SK-N-SH (cell line): ENCODE data around the gene NSG2. TPM values are rescaled to one million over a fixed set of nuclear protein-coding genes. Genes with fewer than 3 reads are reported as not detected.

Source experiments
- CTCF ChIA-PET: fragments of 300-600, 350-600 bp; formaldehyde crosslinking; extraction: SDS; loops from one replicate; lab custom pipeline; 2021; lab: Yijun Ruan, JAX
- POLR2A ChIA-PET: fragments of 350-600 bp; sonication (Branson Sonifier 250); formaldehyde crosslinking; extraction: SDS; loops from one replicate; lab custom pipeline; 2020; ENCODE audit warnings: antibody characterized with exemption, inconsistent platforms; lab: Yijun Ruan, JAX
- DNase-seq: peaks from one replicate; pipeline ENCODE4 v3.0.0; 2012
- H2AFZ ChIP-seq: fragments of 200-600 bp; sonication (generic); 2 replicates; pipeline ENCODE4 v1.8.1; 2016; ENCODE audit warnings: antibody characterized with exemption, mild to moderate bottlenecking, low read depth
- H3F3A ChIP-seq: fragments of 200-600 bp; sonication (generic); replicated peaks from 2 replicates; pipeline ENCODE3; 2016; ENCODE audit warnings: antibody characterized with exemption, mild to moderate bottlenecking; ENCODE audit not compliant: insufficient read depth
- H3K27ac ChIP-seq, 2 experiments: fragments of 200-500 bp in 1 of 2; fragments of 200-600 bp in 1 of 2; sonication (Bioruptor generic) in 1 of 2; sonication (generic), shearing (Covaris generic) in 1 of 2; 2 replicates each; pipeline versions ENCODE4 v1.5.1 to v1.6.1; 2014 to 2016; ENCODE audit warnings: low read depth in 2 of 2, inconsistent platforms in 1 of 2, low read length in 1 of 2, mild to moderate bottlenecking in 1 of 2, mixed read lengths in 1 of 2
- H3K27me3 ChIP-seq: fragments of 200-600 bp; sonication (generic), shearing (Covaris generic); 2 replicates; pipeline ENCODE4 v1.6.1; 2016; ENCODE audit warnings: mixed run types; ENCODE audit not compliant: insufficient read depth
- H3K36me3 ChIP-seq, 2 experiments: fragments of 200-500 bp in 1 of 2; fragments of 200-600 bp in 1 of 2; sonication (Bioruptor generic) in 1 of 2; sonication (generic) in 1 of 2; replicated peaks in 1 of 2; 2 replicates each; pipeline versions ENCODE3 to v1.5.1; 2014 to 2016; ENCODE audit warnings: low read length in 1 of 2, mild to moderate bottlenecking in 1 of 2; ENCODE audit not compliant: insufficient read depth in 2 of 2, control insufficient read depth in 1 of 2
- H3K4me1 ChIP-seq, 2 experiments: fragments of 200-500 bp in 1 of 2; fragments of 200-600 bp in 1 of 2; sonication (Bioruptor generic) in 1 of 2; sonication (generic), shearing (Covaris generic) in 1 of 2; 2 replicates each; pipeline versions ENCODE4 v1.5.1 to v1.6.1; 2014 to 2016; ENCODE audit warnings: low read depth in 1 of 2, low read length in 1 of 2, mixed run types in 1 of 2; ENCODE audit not compliant: insufficient read depth in 2 of 2, control insufficient read depth in 1 of 2
- H3K4me2 ChIP-seq: fragments of 200-600 bp; sonication (generic), shearing (Covaris generic); 2 replicates; pipeline ENCODE4 v1.6.1; 2017; ENCODE audit warnings: mixed run types
- H3K4me3 ChIP-seq, 2 experiments: fragments of 200-500 bp in 1 of 2; fragments of 200-600 bp in 1 of 2; sonication (Bioruptor generic) in 1 of 2; sonication (generic), shearing (Covaris generic) in 1 of 2; 2 replicates each; pipeline versions ENCODE4 v1.5.1 to v1.8.1; 2014 to 2016; ENCODE audit warnings: low read depth in 2 of 2, inconsistent platforms in 1 of 2, low read length in 1 of 2, mild to moderate bottlenecking in 1 of 2, mixed read lengths in 1 of 2, moderate library complexity in 1 of 2
- H3K79me2 ChIP-seq: fragments of 200-600 bp; sonication (generic); 2 replicates; pipeline ENCODE4 v1.8.1; 2017; ENCODE audit warnings: mild to moderate bottlenecking; ENCODE audit not compliant: insufficient read depth
- H3K9ac ChIP-seq: fragments of 200-600 bp; sonication (generic); 2 replicates; pipeline ENCODE4 v1.6.1; 2017; ENCODE audit warnings: mixed run types
- H3K9me2 ChIP-seq: fragments of 200-600 bp; sonication (generic); 2 replicates; pipeline ENCODE4 v1.6.1; 2017; ENCODE audit warnings: mixed run types
- H3K9me3 ChIP-seq: fragments of 200-600 bp; sonication (generic); 2 replicates; pipeline ENCODE4 v1.6.1; 2017; ENCODE audit warnings: mixed run types, mild to moderate bottlenecking, moderate library complexity
- H4K20me1 ChIP-seq: fragments of 200-600 bp; sonication (generic); 2 replicates; pipeline ENCODE4 v1.6.1; 2017; ENCODE audit warnings: mild to moderate bottlenecking, mixed run types; ENCODE audit not compliant: insufficient read depth
- CHD2 ChIP-seq: fragments of 150-350 bp; IDR thresholded peaks from 2 replicates; pipeline ENCODE4 v1.6.1; 2018; ENCODE audit warnings: low read length; ENCODE audit not compliant: partially characterized antibody
- EZH2phosphoT487 ChIP-seq: fragments of 200-600 bp; sonication (generic); IDR thresholded peaks from 2 replicates; pipeline ENCODE4 v1.6.1; 2017; ENCODE audit warnings: low read depth, mixed run types, mild to moderate bottlenecking, antibody characterized with exemption, moderate library complexity, borderline replicate concordance
- GATA2 ChIP-seq: sonication (generic); formaldehyde crosslinking; IDR thresholded peaks from 2 replicates; pipeline ENCODE4 v1.5.0; 2020; ENCODE audit warnings: mild to moderate bottlenecking, missing genetic modification reagents
- IRF3 ChIP-seq: fragments of 150-350 bp; IDR thresholded peaks from 2 replicates; pipeline ENCODE4 v1.6.1; 2016; ENCODE audit warnings: mild to moderate bottlenecking, low read depth, low read length
- JUND ChIP-seq: IDR thresholded peaks from 2 replicates; pipeline ENCODE4 v1.4.0; 2012
- MEF2A ChIP-seq: IDR thresholded peaks from 2 replicates; pipeline ENCODE4 v1.4.0; 2012; ENCODE audit warnings: low read depth, borderline replicate concordance
- MXI1 ChIP-seq: IDR thresholded peaks from 2 replicates; pipeline ENCODE4 v1.6.1; 2012; ENCODE audit warnings: mild to moderate bottlenecking, low read depth, low read length, improper control_type of control experiment
- NFIC ChIP-seq: IDR thresholded peaks from 2 replicates; pipeline ENCODE4 v1.4.0; 2012; ENCODE audit warnings: borderline replicate concordance
- POLR2AphosphoS5 ChIP-seq: IDR thresholded peaks from 2 replicates; pipeline ENCODE4 v1.6.1; 2012; ENCODE audit warnings: low read depth, low read length
- RAD21 ChIP-seq: IDR thresholded peaks from 2 replicates; pipeline ENCODE4 v1.6.1; 2012; ENCODE audit warnings: mild to moderate bottlenecking, low read length
- RCOR1 ChIP-seq: fragments of 150-350 bp; IDR thresholded peaks from 2 replicates; pipeline ENCODE4 v1.6.1; 2017; ENCODE audit warnings: antibody characterized with exemption, low read length
- RFX5 ChIP-seq: IDR thresholded peaks from 2 replicates; pipeline ENCODE4 v1.6.1; 2012; ENCODE audit warnings: mild to moderate bottlenecking, improper control_type of control experiment, low read length
- RXRA ChIP-seq: IDR thresholded peaks from 2 replicates; pipeline ENCODE4 v1.4.0; 2012; ENCODE audit warnings: low read depth, mild to moderate bottlenecking, borderline replicate concordance
- SIN3A ChIP-seq: IDR thresholded peaks from 2 replicates; pipeline ENCODE4 v1.6.1; 2012; ENCODE audit warnings: low read depth, mild to moderate bottlenecking, low read length, moderate library complexity, borderline replicate concordance
- SMC3 ChIP-seq: IDR thresholded peaks from 2 replicates; pipeline ENCODE4 v1.6.1; 2012; ENCODE audit warnings: low read depth, low read length, improper control_type of control experiment
- TAF1 ChIP-seq: IDR thresholded peaks from 2 replicates; pipeline ENCODE4 v1.6.1; 2012; ENCODE audit warnings: low read depth, mild to moderate bottlenecking, low read length, moderate library complexity, borderline replicate concordance
- TCF12 ChIP-seq: IDR thresholded peaks from 2 replicates; pipeline ENCODE4 v1.4.0; 2012
- TEAD4 ChIP-seq: IDR thresholded peaks from 2 replicates; pipeline ENCODE4 v1.4.0; 2012; ENCODE audit warnings: mild to moderate bottlenecking, borderline replicate concordance; ENCODE audit not compliant: insufficient read depth
- USF1 ChIP-seq: IDR thresholded peaks from 2 replicates; pipeline ENCODE4 v1.4.0; 2012; ENCODE audit warnings: low read depth, borderline replicate concordance
- WGBS: methylation state at CpG from one replicate; pipeline ENCODE4 v1.1.6; 2017; ENCODE audit warnings: low lambda C conversion rate; 5-methylcytosine and 5-hydroxymethylcytosine counted together
- polyA plus RNA-seq, 3 experiments: library from polyadenylated mRNA; depleted of rRNA; stranded (reverse); fragments of >200 nt; gene quantifications; 2 replicates each; pipeline ENCODE4 v1.2.3, GENCODE V29; 2012
- TF ChIP-seq, protein P1 (sequence below): IDR thresholded peaks from 2 replicates; pipeline ENCODE4; 2012

The NSG2 gene
- polyA plus RNA-seq, 1 of the 3 experiments (the other 2 are of a cell fraction): 4.3 TPM

DNA sequence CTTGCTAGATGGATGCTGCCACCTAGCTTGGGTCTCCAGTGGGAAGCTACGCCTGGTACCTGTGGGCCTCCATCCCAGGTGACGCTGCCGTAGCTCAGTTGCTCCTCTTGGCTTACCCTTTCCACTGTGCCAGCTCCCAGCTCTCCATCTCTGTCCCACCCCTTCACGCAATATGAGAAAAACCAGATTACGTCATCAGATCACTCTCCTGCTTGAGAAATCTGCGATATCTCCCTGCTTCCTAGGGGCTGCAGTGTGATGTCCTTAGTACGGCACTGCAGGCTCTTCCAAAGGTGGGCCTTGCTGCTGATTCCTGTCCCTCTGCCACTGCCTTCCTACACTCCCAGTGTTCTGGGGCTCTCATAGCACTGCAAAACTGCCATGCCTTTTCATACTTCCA lies 28.9 kb downstream of the NSG2 start:
- POLR2A ChIA-PET: interaction anchor here (0.8 kb wide), 1 partner anchor 10 kb away, joined by 3 read pairs; no protein-coding TSS in a partner anchor
- Histone ChIP-seq H3K9me3 (no peaks in the 10 kb centered on the region), H3K9ac (no peak overlapping the region), H3K27me3 (no peaks in the 10 kb centered on the region), H3K9me2 (no peaks in the 10 kb centered on the region), H4K20me1 (no peaks in the 10 kb centered on the region), H3K36me3 (no peaks in the 10 kb centered on the region), H3K4me2 (no peak overlapping the region), H2AFZ (no peak overlapping the region), H3K27ac (peak overlapping the region in 1 of 2 experiments; percentile 35; a peak in 2 of 4 replicates), H3K79me2 (no peaks in the 10 kb centered on the region), H3K4me3 (no peak overlapping the region), H3F3A (no peaks in the 10 kb centered on the region), H3K4me1 (peaks cover 0 to 33% of the 10 kb centered on the region in 2 experiments; a peak in 1 of 4 replicates)
- 71% methylated on average over 7 of the region's 7 CpGs for WGBS
- CTCF ChIA-PET: interaction anchor here (0.5 to 3.3 kb wide), 7 partner anchors 10 to 661 kb away, joined by 3 to 14 read pairs (median 7); partner anchors contain the start of gene NSG2
- TF ChIP-seq GATA2 (CRISPR knock-in tag) (no peak), SMC3 (no peak), POLR2AphosphoS5 (no peak), JUND (no peak), TAF1 (no peak), NFIC (no peak), TCF12 (no peak), RXRA (no peak), EZH2phosphoT487 (no peak), MXI1 (no peak), RAD21 (no peak), SIN3A (no peak), CHD2 (no peak), IRF3 (no peak), MEF2A (no peak)
- TF ChIP-seq, protein P1, sequence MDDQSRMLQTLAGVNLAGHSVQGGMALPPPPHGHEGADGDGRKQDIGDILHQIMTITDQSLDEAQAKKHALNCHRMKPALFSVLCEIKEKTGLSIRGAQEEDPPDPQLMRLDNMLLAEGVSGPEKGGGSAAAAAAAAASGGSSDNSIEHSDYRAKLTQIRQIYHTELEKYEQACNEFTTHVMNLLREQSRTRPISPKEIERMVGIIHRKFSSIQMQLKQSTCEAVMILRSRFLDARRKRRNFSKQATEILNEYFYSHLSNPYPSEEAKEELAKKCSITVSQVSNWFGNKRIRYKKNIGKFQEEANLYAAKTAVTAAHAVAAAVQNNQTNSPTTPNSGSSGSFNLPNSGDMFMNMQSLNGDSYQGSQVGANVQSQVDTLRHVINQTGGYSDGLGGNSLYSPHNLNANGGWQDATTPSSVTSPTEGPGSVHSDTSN: no peak
- DNase-seq: no peak

DNA sequence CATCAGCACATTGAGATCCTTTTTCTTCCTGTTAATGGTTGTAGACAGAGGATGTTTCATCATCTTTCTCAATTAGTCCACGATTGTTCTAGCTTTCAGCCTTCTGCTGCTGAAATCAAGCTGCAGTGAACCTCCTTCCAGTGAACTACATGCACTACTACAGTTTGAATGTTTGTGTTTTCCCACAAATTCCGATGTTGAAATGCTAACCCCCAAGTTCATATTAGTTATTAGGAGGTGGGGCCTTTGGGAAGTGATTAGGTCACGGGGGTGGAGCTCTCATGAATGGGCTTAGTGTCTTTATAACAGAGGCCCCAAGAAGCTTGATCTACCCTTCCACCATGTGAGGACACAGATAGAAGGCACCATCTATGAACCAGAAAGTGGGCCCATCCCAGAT lies 32.9 kb downstream of the NSG2 start:
- H2AFZ ChIP-seq: no peak overlapping the region
- DNase-seq: no peak
- CTCF ChIA-PET: interaction anchor here (1.2 to 1.5 kb wide), 2 partner anchors 234 to 238 kb away, joined by 4 to 6 read pairs; no protein-coding TSS in a partner anchor

More for the DNA sequence above, 32.9 kb downstream of the NSG2 start:
- Histone ChIP-seq H3K9me2 (no peaks in the 10 kb centered on the region), H3K4me3 (no peak overlapping the region)
- WGBS: 39% methylated on average over 3 of the region's 3 CpGs
- no peak for TF ChIP-seq TEAD4
- no peak for TF ChIP-seq RFX5
- TF ChIP-seq IRF3: no peak
- no peak for TF ChIP-seq SIN3A
- no peak for TF ChIP-seq SMC3
- no peak for TF ChIP-seq USF1
- no peak for TF ChIP-seq CHD2
- no peak for TF ChIP-seq MEF2A
- no peak for TF ChIP-seq JUND
- TF ChIP-seq RXRA: no peak
- no peak for TF ChIP-seq GATA2 (CRISPR knock-in tag)
- no peak for TF ChIP-seq TAF1
- TF ChIP-seq RAD21: no peak
- no peak for TF ChIP-seq RCOR1
- TF ChIP-seq, all 33 proteins: peak for 0
- Histone ChIP-seq H3K9ac (no peak overlapping the region), H3K36me3 (no peaks in the 10 kb centered on the region), H4K20me1 (no peaks in the 10 kb centered on the region), H3K4me1 (peaks cover 0 to 32% of the 10 kb centered on the region in 2 experiments; a peak in 2 of 4 replicates), H3K79me2 (no peaks in the 10 kb centered on the region), H3K9me3 (no peaks in the 10 kb centered on the region), H3K27ac (no peak overlapping the region), H3F3A (no peaks in the 10 kb centered on the region), H3K4me2 (no peak overlapping the region), H3K27me3 (no peaks in the 10 kb centered on the region)
- POLR2A ChIA-PET: no interaction called here
